SU-DHL-6 (cell line): ENCODE results near the gene UBE2E3.

ENCODE experiments used
- CTCF ChIP-seq: fragments of 200-600 bp; sonication (generic); IDR thresholded peaks from one replicate; pipeline ENCODE4 v1.5.1; 2017; ENCODE audit warnings: antibody characterized with exemption, mild to moderate bottlenecking, low read length, moderate library complexity; ENCODE audit not compliant: insufficient read depth, poor library complexity, severe bottlenecking
- EZH2phosphoT487 ChIP-seq: fragments of 200-600 bp; sonication (generic), shearing (Covaris generic); conservative IDR thresholded peaks from 2 replicates; pipeline ENCODE4 v1.6.1; 2018; ENCODE audit warnings: mild to moderate bottlenecking, antibody characterized with exemption, low read length, moderate library complexity, mixed read lengths

DNA sequence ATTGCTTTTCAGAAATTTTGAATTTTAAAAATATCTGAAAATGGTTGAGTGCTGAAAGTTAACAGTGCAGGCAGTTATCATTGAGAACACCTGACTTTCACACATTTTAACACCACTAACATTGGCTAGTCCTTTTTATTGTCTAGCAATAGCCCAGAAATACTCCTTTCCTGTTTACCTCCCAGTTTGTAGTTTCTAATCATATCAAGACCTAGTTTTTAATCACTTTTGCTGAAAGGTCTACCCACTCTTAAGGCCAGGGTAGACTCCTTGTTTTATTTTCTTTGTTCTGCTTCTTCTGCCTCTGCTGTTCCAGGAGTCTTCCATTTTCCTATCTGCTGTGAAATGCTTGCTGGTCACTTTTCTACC, 72.1 kb downstream of the UBE2E3 start:
- TF ChIP-seq CTCF: no peak
- TF ChIP-seq EZH2phosphoT487: no peak
